HG02623 (cell line): ENCODE measurements around the gene TDRD3.
"Not testable (repeated sequence)": the region's sequence is repeated elsewhere in the genome, so short reads cannot be mapped to it uniquely, and the experiment has no call there.

ENCODE experiments used
- ATAC-seq: cut with Tn5 transposase; IDR thresholded peaks from one replicate; pipeline ENCODE4 v1.9.1; 2021; ENCODE audit warnings: moderate library complexity; ENCODE audit not compliant: unreplicated experiment

Gene TDRD3

DNA sequence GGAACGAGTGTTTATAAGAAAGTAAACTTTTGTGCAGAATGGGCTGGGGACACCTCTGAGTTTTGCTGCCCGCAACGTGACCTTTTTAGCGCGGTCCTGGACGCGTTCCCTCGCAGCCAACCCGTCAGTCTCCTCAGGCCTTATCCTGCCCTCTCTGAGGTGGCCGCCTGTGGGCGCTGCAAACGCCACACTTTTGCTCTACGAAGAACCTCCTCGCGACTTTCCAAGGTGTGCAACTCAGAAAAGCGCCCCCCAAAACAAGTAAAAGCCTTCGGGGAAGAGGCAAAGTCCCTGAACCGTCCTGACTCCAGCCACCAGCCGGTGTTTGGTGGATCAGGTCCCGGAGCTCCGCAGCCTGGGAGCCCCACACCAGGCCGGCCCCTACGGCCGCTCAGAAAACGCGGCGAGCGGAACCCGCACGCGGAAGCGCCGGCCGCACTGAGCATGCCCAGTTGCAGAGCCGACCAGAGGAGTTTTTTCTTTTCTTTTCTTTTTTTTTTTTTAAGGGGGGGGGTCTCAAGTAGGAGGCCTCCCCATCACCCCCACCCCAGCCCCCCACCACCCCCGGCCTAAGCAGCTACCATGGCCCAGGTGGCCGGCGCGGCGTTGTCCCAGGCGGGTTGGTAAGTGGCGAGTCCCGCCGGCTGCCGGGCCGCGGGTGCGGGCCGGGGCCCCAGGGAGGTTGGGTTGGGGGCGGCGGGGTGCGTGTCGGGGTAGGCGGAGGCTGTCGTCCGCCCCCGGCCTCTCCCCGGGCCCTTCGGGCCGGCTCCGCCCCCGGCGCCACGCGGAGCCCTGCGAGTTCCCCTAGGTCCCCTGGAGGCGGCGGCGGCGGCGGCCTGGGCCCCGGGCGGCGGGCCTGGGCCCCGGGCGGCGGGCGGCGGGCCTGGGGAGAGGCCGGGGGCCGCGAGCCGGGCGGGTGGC is at the start of gene TDRD3:
TSS of gene TDRD3 (plus strand) at position 438 of the 921 bp plus-strand sequence. CDS start at position 583, 145 bp downstream.
- peak; percentile 48 for ATAC-seq

DNA sequence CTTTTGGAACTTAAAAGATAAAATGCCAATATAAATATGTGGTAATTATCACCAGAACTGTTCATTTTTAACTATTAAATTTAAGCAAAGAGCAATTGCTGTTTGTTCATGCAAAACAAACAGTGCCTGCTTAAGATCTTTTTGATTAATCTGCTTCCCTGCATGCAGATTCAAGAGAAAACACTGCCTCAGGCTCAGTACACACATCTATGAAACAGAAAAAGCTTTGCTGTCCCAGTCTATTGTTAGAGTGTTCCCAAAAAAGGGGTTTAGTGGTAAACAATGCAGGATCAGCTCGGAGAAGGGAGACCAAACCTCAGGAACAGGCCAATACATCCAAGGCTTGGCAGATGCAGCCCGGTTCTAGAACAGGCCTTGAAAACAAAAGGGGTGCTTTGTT is 49.3 kb upstream of the TDRD3 start:
- no peak for ATAC-seq

DNA sequence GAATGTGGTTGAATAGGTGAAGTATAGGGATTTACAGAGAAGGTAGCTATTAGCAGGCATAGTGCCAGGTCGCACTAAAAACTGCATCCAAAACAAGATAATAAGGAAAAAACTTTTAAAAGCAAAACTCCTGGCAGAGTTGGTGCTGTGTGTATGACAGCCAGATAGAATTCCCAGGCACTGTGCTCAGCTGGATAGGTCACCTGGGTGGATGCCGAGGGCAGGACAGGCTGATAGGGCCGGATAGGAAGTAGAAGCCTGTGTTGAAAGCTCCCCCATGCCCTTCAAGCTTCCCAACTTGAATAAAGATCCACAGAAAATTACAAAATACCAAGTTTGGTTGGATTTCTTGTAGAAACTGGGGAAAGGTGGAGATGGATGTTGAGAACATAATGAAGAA is 48.9 kb upstream of the TDRD3 start:
- ATAC-seq = no peak

DNA sequence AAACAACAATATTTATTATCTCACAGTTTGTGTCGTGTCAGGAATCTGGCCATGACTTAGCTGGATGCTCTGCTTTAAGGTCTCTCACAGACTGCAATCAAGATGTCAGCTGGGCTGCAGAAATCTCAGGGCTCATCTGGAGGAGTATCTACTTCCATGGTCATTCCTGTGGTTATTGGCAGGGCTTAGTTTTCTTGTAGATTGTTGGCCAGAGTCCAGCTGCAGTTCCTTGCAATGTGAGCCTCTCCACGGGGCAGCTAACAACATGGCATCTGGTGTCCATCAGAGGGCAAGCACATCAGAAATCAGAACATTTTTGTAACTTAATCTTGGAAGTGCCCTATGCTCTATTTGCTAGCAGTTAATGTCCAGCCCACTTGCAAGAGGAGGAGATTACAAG is 45.7 kb upstream of the TDRD3 start:
- ATAC-seq = no peak

DNA sequence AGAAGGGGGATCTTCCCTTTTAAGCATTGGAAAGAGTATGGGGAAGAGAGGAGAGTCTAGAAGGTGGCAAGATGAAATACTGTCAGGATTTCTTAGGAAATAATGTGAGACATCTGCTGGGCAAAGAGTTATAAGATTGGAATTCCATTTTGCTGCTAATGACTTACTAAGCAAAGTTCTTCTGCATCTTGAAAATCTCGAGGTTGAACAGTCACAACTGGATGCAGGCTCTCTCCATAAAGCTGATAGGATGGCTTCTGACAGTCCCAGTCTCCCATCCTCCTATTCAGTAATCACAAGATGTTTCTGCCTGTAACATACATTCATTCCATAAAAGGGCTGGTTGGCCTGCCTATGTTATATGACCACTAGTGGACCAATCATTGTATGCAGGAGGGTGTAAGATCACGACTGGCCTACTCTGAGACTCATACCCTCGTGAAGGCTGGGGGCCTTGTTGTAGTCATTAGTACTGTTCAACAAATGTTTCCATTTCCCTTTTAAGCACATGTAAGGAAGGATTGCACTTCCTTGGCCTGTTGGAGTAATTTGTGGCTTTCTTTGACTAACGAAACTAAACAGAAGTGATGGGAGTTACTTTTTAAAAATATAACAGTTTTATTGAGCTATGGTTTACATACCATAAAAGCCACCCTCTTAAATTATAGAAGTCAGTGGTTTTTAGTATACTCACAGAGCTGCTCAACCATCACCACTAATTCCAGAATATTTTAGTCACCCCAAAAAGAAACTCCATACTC is 45.0 kb upstream of the TDRD3 start:
- no peak for ATAC-seq

DNA sequence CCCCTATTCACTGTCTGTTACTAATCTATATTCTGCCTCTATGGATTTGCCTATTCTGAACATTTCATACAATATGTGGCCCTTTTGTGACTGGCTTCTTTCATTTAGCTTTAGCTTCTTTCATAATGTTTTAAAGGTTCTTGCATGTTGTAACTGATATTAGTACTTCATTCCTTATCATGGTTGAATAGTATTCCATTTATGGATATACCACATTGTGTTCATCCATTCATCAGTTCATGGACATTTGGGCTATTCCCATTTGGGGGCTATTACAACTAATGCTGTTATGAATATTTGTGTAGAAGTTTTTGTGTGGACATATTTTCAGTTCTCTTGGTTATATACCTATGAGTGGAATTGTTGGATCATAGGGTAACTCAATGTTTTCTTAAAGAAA is 44.4 kb upstream of the TDRD3 start:
- ATAC-seq = no peak

DNA sequence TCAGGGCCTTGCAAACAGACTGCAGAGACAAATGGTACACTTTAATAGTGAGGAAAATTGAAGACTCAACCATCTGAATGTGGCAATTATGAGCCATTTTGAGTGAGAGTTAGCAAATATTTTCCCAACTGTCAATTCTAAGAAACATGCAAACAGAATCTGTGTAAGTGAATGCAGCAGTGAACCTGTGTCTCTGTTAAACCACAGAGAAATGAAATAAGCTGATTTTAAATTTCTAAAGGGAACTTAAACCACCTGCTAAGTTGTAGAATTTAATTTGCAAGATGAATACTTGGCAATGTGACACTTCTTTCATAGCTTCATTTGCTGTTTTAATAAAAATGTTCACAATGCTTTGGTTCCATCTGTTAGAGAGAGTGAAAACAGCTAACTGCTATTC is 42.0 kb upstream of the TDRD3 start:
- ATAC-seq = no peak

DNA sequence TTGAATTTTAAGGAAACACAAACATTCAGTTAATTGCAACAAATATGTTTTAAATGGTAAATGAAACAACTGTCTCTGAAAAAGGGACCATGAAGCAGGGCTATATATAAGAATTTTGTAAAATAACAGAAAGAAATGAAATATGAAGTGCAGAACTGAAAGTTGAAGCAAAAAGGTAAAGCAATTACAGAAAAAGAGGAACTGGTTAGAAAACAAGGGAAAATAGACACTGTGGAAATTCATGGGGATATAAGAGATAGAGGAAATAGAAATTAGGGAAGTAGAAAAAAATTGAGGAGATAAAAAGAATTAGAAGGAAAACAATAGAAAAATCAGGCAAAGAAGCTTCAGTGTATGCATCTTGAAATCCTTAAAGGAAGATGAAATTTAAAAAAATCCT is 40.0 kb upstream of the TDRD3 start:
- no peak for ATAC-seq

DNA sequence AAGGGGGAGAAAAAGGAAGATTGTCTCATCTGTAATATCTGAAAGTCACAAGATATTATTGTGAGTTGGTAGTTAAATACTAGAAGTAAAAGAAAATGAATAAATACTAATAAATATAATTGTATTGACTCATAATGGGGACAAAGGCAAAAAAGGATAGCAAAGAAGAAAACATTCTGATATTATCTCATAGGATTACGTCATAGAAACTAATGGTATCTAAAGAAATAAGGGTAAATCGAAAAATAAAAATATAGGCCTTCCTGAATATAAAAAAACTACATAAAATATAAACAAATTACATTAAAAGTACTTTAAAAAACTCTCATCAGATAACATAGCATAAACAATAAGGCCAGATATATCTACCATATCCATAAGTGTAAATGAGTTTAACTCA is 38.6 kb upstream of the TDRD3 start:
- no peak for ATAC-seq

DNA sequence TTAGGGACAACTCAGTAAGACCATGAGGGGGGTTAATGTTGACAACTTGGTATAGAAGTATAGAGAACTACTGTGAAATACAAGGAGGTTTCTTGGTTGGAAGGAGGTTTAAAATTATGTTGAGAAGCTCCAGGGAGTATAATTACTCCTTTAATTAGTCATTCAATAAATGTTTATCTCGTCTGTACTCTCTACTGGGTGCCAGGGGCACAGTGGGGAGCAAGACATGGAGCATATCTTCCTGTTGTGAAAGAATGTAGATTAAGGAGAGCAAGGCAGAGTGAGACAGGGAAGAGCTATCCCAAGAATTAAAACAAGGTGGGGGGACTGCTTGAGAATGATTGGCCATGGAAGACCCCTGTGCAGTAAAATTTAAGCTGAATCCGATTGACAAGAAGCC is 33.7 kb upstream of the TDRD3 start:
- no peak for ATAC-seq

DNA sequence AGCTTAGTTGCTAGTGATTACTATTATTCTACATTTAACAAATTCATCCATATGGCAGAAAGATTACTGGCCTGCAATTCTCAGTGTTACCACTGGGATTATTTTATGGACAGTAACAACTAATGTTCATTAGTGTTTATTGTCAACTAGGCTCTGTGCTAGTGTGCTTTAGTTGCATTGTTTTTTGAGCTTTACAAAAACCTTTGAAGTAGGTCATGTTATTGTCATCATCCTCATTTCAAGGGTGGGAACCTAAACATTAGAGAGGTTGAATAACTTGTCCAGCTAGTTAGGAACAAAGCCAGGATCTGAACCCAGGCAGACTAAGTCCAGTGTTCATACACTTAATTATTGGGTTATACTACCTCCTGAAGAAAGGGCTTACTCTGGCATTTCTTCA is 27.8 kb upstream of the TDRD3 start:
- ATAC-seq = peak; percentile 47

DNA sequence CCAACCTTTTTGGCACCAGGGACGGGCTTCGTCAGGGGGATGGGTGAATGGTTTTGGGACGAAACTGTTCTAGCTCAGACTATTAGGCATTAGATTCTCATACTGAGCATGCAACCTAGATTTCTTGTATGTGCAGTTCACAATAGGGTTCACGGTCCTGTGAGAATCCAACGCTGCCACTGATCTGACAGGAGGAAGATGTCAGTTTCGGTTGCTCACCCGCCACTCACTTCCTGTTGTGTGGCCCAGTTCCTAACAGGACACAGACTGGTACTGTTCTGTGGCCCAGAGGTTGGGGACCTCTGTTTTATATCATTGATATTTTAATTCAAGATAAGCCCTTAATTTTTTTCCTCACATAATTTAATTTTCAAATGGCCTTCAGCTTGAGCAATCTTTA is 26.7 kb upstream of the TDRD3 start:
- no peak for ATAC-seq

DNA sequence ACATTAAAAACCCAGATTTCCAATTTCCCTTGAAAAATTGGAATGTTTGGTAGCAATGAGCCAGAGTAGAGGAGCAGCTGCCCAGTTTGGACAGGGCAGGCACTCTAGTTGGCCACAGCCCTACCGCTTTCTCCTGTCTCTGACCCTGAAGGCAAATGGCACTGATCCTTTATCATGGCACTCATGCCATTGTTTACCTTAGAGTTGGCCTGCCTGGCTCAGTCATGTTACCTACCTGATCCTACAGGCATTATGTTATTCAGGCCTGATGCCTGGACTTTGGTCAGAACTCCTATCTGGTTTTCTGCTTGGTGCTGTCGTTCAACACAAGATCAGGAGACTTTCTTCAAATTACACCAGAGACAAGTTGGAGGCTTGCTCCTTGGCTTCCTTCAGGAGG is 24.9 kb upstream of the TDRD3 start:
- no peak for ATAC-seq

DNA sequence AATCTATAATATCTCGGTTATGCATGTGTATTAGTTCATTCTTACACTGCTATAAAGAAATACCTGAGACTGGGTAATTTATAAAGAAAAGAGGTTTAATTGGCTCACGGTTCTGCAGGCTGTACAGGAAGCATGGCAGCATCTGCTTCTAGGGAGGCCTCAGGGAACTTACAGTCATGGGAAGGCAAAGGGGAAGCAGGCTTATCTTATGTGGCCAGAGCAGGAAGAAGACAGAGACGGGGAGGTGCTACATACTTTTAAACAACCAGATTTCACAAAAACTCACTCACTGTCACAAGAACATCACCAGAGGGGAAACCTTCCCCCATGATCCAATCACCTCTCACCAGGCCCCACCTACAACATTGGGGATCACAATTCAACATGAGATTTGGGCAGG is 17.7 kb upstream of the TDRD3 start:
- ATAC-seq = not testable (repeated sequence)

DNA sequence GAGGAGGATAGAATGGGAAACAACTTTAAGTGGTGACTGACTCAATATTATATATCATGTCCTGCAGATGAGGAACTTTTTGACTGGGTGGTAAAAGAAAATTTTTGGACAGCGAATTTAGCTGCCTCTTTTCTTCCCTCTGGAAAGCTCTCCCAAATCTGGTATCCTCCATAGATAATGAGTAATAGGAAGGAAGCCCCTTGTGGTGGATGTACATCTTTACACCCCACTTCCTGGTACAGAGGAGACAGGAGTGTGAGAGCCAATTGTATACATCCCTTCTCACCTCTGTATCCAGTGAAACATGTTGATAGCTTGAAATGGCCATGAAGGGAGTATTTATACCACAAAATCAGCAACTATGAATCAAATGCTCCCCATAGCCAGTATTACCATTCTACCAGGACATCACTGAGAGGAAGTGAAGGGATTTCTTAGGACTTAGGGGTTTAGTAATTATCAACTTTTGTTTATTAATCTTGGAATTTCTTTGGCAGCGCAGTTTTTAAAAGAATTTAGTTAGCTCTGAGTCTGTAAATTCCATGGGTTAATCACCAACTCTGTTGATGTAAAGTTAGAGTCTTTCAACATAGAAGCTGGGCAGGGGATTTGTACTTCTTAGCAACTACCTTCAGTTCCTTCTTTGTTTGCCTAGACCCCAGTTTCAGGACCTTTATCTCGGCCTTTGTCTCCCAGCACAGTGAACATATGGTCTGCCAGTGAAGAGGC is 17.0 kb upstream of the TDRD3 start:
- ATAC-seq = no peak

DNA sequence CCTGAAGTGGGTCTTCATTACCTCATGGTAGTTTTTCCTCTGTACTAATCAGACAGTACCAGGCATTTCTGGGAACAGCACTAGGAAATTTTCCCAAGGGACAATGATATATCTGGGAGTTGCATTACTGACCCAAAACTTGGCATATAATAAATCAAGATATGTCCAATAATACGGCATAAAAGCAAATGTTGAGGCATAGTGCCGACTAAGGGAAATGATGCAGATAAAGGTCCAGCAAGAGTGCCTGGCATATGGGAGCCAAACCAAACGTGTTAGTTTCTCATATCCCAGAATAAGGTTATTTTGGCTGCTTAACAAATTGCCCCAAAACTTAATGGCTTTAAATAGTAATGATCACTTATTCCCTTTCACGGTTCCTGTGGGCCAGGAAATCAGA is 12.1 kb upstream of the TDRD3 start:
- no peak for ATAC-seq

DNA sequence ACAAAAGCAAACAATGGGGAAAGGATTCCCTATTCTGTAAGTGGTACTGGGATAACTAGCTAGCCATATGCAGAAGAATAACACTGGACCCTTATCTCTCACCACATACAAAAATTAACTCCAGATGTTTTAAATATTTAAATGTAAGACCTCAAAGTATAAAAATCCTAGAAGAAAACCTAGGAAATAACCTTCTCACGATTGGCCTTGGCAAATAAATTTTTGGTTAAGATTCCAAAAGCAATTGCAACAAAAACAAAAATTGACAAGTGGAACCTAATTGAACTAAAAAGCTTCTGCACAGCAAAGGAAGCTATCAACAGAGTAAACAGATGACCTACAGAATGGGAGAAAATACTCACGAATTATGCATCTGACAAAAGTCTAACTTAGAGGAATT is 10.8 kb upstream of the TDRD3 start:
- no peak for ATAC-seq

DNA sequence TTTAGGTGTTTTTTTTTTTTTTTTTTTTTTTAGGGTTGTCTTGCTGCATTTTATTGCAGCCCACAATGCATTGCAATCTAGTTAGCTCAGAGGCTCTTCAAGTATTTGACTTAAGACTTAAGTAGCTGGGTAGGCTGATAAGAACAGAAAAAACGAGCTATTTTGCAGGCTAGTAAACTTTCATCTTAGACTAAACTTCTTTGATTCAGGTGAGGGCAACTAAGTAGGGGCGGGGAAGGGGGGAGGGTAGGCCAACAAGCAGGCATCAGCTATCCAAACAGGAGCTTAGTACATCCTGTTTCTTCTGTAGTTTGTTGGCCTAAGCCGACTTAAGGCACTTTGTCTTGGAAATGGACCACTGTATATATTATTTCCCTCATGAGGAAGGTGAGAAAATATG is 4.9 kb upstream of the TDRD3 start:
- no peak for ATAC-seq

DNA sequence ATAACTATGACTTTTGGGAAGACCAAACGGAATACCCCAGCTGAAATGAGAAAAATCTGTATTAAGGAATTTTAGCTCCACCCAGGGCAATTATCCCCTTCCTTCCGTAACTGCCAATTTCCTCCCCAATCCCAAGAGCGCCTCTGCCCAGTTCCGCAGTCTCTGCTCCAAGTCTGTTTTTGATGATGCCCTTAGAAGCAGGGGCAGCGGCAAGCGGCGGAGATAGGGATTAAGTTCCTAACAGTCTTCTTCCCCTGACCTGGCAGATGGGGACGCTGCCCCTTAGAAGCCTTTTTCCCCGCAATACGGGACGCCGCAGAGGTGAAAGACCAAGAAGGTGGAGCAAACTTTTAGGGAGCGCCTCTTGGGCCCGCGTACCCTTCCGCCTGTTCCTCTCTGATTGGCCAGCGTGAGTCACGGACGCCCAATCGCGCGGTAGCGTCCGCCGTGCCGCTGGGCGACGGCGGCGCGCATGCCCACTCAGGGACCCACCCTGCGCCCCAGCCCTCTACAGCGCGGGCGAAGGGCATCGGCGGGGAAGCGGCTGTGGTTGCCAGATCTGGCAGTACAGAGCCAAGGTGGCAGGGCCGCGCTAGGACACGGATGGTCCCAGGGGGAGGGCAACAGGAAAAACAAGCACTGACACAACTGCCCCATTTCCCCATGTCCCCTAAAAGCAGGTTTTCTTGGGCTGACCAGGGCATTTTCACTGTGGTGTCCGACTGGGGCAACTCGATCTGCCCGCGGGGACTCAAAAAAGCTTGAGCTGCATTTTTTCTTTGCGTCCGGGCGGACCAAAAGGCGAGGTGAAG is 843 bp upstream of the TDRD3 start:
- ATAC-seq = peak; percentile 66

DNA sequence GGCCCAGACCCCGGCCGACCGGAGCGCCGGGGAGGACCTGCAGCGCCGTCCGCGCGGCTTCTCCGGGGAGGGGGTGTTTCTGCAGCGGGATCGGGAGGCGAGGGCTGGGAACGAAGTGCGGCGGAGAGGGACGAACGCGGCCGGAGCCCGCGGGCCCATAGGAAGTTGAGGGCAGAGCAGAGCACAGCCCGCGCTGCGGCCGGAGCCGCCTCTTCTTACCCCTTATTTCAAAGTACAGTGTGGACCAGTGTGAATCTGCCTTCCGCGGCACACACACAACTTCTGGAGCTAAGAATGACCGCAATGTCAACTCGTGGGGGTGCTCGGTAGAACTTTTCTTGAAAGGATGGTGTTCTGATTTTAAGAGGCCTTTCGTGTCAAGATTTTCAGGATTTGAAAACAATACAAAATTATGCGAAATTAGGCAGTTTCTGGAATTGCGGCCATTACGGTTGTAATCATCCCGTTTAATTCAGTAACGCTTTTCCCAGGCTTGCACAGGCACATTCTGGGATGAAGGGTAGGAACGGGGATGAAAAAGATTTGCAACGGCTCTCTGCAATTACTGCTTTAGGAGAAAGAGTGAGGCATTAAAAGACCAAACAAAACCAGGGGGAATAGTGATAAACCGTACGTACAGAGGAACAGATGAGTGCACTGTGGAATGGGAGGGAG is 821 bp downstream of the TDRD3 start:
- peak; percentile 23 for ATAC-seq
